Stimulated activated CD4-positive, alpha-beta T cell treated with anti-CD3 and anti-CD28 coated beads, Interleukin-4, amount 100 ng/mL, for 48 hours (primary cell): Measurements from ENCODE around the gene SRC.
A peak's percentile ranks its signal among the peaks of the same experiment; 100 is the strongest.

Experiments used
- DNase-seq, 2 donors: peaks; one replicate each; pipeline ENCODE4 v3.0.0-alpha.2; 2020; ENCODE audit warnings: low read depth in 2 of 2

SRC gene

DNA sequence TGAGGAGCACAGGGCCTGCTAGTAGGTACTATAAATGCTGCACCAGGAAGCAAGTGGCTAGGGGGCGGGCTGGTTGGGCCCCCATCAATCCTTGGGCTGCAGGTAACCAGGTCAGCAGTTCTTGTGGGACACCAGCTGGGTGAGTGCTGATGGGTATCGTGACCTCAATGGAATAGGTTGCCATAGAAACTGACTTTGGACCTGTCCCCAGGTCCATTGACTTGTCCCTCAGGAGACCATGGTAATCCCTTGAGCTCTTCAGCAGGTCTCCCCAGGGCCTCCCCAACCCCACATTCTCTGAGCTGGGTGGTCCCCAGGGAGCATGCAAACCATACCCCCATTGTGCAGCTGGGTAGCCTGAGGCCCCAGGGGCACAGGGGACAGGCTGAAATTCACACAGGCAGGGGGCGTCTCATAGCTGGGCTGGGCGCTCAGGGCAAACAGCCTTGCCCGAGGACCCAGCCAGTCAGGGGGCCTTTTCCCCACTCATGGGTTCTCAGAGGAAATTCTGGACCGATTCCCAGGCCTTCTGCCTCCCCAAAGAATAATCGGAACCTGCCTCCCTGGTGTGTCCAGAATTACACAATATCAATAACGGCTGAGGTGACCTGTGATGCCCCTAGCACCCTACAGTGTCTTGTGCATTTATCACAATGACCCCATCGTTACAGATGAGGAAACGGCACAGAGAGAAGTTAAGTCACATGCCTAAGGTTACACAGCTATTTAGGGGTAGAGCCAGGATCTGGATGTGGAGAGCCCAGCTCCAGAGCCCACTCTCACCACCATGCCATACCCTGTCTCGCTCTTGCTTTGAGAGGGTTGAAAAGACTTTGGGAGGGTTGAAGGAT, 35.9 kb downstream of the SRC start:
- no peak for DNase-seq

DNA sequence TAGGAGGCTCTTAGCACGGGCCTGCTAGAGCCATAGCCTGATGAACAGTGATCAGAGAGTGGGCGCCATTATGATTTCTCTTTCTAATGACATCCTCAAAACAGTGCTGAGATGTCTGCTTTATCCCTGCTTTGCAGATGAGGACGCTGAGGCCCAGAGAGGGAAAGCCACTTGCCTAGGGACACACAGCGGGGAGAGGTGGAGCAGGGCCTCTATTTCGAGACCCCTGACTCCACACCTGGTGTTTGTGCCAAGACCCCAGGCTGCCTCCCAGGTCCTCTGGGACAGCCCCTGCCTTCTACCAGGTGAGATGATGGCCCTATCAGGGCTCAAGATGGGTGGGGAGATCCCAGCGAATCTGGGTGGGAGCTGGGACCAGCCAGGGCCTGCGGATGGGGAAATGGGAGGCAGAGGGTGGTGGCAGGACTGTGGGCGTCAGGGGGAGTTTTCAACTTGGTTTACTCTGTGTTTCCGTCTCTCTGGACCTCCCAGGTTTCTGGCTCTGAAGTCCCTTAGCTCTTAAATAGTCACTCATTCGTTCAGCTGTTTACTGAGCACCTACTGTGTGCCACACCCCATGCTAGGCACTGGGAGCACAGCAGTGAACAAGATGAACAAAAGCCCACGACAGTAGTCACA, 36.7 kb downstream of the SRC start:
- no peak for DNase-seq

DNA sequence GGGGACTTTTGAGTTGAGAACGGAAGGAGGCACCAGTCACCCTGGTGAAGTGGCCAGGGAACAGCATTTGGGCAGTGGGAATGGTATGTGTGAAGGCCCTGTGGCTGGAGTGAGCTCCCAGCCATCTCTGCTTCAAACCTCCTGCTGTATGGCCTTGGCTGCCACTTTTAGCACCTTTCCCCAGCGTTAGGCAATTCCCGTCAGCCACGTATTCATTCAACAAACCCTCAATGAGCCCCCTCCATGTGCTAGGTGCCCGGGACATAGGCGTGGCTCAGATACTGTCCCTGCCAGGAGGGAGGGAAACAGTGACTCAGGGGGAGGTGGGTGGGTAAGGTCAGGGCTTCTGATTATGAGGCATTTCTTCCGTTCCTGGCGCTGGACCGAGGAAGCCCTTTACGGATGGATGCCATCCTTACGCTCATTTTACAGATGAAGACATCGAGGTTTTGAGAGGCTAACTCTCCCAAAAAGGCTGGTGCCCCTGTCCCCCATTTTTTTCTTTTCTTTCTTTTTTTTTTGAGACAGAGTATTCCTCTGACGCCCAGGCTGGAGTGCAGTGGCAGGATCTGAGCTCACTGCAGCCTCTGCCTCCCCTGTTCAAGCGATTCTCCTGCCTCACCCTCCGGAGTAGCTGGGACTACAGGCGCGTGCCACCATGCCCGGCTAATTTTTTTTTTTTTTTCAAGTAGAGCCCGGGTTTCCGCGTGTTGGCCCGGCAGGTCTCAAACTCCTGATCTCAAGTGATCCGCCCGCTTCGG, 37.5 kb downstream of the SRC start:
- no peak for DNase-seq

DNA sequence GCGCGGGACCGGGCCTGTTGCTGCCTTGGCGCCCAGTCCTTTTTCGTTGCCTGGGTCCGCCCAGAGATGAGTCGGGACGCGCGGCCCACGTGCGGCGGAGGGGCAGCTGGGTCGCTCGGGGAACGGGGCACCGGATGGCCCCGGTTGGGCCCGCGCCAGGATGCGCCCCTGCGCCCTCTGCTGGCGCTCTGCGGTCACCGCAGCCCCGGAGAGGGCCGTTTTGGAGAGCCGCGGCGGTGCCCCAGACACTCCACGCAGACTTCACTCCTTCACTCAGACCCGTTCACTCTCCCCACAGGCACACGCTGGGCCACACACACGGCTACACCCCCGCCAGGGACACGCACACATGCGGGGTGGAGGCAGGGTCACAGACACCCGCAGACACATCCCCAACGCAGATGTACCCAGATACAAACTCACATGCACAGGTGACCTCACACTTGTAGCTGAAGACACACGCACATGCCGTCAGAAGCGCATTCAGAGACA, 38.8 kb downstream of the SRC start:
- peak; percentile 52 to 76 for DNase-seq

DNA sequence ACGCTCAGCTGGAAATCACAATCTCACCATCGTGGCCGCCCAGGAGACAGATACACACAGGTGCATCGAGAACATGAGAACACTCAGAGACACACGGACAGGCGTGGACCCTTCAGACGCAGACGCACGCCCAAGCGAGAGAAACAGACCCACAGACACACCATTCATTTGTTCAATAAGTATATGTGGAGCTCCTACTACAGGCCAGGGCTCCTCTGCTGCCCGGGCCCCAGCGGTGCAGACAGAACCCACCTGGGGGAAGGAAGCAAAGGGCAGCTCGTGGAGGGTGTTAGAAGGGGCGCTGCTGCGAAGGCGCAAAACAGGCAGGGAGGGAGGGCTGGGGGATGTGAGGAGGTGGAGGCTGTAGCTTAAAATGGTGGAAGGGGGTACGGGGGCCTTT, 39.2 kb downstream of the SRC start:
- DNase-seq: no peak

DNA sequence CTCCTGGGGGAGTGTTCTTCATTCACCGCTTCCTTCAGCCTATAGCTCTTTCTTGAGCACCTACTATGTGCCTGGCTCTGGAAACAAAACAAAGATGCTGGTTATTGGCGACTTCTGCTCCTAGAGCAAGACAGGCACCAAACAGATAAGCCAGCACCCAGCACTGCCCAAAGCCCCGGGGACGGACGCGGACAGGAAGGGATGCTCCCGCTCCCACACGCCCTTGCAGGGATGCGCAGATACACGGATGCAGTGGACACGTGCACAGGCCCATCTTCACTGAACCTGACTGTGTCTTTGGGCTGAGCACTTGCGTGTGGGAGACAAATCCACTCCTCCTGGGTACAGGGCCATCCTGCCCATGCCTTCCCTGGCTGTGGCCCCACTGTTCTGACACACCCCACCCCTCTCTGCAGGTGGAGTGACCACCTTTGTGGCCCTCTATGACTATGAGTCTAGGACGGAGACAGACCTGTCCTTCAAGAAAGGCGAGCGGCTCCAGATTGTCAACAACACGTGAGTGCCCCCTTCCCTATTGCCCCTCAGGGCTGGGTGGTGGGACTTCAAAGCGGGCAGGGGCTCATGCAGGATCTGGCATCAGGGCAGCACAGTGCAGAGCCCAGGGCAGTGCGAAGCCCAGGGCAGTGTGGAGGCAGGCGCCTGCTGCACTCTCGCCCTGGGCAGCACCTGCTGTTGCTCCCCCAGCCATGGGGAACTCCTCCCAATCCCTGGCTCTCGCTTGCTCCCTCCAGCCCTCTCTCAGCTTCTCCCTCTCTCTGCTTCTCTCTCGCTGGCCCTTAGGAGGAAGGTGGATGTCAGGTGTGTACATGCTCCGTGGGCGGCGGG, 39.9 kb downstream of the SRC start:
- DNase-seq: no peak

DNA sequence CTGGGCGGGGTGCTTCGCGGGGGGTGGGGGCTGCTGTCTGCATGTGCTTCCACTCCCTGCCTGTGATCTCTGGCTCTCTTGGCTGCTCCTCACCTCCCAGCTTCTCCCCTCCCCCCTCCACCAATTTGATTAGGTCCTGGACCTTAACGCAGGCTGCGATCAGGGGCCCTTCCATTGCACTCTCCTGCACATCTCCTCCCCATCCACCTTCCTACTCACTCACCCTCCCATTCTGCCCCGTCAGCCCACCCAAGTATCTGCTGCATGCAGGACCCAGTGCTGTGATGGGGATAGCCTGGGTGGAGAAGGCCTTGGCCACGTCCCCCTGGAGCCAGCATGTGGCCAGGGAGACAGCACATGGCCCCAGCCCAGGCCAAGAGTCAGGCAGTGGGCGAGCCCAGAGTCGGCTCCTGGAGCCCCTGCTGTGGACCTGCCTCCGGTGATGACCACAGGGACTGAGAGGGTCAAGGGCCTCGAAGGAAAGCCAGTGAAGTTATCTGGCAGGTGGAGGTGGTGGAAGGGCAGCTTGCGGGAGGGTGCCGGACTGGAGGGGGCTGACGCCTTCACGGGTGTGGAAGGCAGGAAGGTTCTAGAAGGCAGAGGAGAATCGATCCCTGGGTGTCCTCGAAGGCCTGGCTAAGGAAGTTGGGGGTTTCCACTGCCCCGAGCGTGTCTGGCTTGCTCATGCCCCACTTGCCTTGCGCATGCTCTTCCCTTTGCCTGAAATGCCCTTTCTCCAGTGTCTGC, 40.7 kb downstream of the SRC start:
- DNase-seq: no peak

DNA sequence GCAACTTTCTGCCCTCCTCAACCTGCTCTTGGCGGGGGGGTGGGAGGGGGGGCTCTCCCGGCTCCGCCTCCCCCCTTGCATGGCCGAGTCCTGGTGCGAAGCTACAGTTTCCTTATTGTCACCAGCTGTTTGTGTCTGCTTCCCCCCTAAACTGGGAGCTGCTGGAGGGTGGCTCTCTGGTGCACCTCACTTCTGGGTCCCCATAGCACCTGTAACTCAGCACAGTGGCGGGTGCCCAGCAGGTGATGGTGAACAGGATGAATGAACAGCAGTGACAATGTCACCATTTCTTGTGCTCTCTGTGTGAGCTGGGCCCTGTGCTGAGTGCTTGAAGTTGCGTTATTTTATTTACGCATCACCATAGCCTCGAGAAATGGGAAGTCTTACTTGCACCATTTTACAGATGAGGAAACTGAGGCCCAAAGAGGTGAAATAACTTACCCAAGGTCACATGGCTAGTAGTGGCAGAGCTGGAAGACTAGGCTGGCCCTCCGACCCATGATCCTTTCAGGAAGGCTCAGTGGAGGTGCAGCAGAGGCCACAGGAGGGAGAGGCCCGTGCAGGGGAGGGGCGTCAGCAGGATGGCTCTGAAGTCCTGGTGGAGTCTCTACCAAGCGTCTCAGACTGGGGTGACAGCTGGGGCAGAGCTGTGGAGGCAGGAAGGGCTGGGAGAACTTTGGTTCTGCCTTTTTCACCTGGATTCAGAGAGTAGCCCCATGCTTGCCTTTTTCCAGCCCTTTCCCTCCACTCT, 41.8 kb downstream of the SRC start:
- no peak for DNase-seq

DNA sequence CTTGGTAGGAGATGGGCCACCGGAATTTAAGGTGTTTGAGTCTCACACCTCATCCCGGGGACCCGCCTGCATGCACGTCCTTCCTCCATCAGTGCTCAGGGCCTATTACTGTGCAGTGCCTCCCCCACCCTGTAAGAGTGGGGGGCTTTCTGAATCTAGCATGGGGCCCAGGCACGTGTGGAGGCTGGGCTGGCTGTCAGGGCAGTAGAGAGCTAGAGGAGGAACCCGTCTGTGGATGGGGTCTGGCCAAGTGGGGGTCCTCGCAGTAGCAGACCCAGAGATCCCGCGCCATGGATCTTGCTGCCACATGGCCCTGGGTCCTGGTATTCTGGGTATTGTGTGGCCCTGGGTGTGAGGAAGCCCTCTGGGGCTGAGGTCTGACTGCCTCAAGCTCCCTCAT, 42.9 kb downstream of the SRC start:
- DNase-seq: no peak

DNA sequence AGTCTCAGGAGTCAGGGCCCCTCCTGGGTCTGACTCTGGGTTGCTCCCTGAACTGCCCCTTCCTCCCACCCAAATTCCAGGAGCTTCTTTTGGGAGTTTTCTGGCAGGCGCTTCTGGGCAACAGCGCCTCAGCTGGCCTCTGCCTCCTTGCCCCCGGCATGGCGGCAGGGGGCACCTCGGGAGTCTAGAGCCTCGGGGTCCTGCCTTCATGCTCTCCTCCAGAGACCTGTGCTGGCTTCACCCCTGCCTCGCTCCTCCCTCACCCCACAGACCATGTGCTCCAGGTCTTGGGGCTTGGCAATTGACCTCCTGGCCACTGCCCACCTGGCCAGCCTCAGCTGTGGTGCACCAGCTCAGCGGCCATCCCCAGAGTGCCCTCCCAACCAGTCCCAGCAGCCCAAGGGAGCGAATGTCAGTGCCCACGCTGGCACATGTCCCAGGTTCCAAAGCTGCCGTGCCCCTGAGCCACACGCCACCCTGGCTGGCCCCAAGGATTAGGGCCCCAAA, 43.4 kb downstream of the SRC start:
- DNase-seq: no peak

DNA sequence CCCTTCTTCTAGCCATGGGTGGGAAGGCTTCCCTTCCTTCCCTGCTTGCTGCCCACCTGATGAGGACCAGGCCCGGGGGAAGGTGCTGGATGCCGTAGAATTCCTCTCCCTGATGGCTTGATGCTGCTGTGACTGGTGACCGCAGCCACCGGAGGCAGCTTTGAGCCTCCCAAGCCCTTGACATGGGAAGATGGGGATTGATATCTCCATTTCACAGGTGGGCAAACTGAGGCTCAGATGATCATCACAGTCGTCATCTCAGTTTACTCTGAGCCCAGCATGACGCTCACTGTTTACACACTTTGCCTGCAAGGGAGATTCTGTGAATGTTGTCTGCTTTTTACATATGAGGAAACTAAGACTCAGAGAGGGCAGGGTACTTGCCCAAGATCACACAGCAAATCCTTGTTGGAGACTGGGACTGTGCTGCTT, 43.9 kb downstream of the SRC start:
- no peak for DNase-seq

DNA sequence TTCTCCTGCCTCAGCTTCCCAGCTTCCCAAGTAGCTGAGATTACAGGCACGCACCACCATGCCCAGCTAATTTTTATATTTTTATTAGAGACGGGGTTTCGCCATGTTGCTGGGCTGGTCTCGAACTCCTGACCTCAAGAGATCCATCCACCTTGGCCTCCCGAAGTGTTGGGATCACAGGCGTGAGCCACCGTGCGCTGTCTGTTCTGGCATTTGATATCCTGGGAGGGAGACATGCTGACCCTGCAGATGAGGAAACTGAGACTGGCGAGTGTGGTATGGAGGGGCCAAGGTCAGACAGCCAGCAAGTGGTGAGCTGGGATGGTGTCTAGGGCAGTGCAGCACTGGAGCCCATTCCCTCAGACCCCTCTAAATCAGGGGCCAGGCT, 44.6 kb downstream of the SRC start:
- DNase-seq: no peak

DNA sequence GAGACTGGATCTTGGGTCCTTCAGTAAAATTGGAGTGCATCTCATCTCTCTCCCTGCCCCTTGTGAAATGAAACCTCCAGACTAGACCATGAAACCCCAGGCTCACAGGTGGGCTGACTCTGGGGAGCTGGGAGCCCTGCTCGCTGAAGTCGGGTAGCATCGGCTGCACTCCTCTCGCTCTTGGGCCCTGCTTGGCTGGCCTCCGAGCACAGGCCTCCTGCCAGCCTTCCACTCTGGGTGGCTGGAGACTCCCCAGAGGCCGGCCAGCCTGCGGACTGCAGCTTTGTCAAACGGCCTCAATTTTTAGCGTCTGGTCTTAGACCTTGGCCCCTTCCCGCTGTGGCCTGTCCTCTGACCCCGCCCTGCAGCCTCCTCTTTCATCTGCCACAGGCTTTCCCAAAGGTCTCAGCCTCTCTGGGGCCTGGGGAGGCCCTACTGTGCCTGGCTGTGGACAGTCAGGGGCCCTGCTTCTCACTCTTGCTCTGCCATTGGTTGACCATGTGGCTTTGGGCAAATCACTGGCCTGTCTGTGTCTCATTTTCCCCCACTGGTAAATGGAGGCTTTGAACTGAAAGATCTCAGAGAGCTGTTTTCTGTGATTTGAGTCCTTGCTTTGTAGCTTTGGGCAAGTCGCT, 45.1 kb downstream of the SRC start:
- DNase-seq: no peak

DNA sequence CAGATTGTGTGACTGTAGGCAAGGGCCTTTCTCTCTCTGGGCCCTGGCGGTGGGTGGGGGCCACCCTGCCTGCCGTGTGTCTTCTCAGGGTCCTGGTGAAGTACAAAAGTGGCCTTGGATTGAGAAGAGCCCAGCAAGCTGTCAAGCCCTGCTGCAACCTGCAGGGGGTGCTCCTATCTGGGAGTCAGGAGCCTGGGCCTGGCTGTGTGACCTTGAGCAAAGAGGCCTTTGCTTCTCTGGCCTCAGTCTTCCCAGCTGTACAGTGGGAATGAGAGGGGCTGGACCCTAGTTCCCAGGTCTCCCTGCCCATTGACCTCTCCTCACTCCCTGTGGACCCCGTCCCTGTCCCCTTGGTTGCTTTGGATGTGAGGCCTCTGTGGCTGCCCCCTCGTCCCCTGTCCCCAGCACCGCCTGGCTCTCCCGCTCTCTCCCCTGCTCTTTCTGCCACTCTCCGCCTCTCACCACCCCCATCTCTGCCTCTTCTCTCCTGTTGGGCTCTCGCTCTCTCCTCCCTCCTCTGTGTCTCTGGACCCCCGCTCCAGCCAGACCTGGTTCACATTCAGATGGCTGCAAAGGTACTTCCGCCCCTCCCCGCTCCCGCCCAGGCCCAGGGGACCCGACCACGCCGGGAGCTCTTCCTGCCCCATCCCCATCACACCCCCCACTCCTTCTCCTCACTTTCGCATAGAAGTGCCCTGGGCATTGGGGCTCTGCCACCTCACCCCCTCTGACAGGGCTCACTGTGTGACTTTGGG, 46.7 kb downstream of the SRC start:
- DNase-seq: no peak

DNA sequence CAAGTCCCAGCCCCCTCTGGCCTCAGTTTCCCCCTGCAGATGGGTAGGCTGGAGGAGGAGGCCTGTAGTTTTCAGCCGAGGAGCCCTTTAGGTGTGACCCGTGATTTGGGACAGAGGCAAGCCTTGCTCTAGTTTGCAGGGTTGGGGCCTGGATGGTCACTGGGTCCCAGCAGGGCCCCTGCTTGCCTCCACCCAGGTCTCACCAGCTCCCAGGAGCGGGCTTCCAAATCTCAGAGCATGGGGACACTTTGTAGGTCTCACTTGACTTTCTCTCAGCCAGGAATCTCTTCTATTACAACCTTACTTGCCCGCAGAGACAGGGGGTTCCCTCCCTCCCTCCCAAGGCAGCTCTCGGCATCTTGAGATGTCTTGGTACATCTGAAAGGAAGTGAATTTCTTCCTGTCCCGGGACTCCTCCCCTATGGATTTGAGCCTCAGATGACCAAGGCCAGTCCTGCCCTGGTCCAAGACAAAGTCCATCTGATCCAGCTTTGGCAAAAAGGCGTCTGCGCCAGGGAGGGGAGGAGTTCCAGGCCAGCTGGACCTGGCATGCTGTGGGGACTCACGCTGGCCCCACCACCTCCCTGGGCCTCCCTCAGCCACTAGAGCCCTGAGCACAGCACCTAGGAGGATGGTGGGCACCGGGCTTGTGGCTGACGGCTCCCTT, 47.4 kb downstream of the SRC start:
- no peak for DNase-seq

DNA sequence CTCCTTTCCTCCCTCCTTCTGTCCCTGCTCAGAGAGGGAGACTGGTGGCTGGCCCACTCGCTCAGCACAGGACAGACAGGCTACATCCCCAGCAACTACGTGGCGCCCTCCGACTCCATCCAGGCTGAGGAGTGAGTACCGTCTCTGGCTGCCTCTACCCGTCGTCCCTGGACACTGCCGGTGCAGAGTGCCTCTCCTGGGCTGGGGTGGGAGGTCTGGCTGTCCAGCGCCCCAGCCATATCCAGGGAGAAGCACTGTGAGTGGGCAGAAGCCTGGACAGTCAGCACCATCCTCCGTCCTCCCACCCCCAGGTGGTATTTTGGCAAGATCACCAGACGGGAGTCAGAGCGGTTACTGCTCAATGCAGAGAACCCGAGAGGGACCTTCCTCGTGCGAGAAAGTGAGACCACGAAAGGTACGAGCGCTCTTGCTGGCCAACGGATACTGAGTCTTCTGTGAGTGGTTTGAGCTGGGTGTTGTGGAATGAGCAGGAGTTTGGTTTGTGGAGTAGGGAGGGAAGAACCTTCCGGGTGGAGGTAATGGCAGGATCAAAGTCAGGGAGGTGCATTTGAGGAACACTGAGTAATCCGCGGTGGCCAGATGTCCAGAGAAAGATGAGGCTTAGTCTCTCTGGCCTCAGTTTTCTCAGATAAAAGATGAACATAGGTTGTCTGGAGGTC, 48.1 kb downstream of the SRC start:
- no peak for DNase-seq

DNA sequence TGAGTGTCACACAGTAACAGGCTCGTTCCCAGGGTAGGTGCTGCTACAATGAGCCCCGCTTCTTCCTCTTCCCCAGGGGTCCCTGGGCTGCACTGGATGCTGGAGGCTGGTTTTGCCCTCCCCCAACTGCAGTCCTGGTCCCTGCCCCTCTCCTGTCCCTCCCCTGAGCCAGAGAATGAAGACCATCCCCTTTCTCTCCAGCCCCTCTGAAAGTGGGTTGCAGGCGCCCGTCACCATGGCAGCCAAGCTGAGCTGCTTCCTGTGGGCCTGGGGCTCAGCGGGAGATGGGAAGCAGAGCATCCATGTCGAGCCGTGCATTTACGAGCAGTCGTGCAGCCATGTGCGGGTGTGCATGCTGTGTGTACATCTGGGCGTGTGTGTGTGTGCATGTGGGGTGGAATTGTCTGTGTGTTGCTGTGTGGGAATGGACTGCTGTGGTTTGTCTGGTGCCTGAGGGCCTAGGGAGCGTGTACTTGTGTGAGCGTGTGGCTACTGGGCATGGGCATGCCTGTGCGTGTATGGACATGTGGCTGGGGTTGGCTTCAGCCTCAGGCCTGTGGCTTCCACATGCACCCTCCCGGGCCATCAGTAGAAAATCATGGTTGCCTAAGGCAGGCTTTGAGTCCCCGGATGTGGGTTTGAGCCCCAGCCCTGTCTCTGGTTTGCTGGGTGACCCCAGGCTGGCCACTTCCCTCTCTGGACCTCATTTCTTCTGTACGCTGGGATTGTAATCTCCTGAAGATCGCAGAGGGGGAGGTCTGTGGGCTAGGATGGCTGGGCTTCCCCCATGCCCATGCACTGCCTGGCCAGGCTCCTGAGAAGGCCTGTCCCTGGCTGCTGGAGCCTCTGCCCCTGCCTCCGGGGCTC, 48.8 kb downstream of the SRC start:
- DNase-seq: no peak
